Aorta (tissue), 5 donors: ENCODE data around the gene ZMYND11. TPM values are rescaled to one million over a fixed set of nuclear protein-coding genes. Genes with fewer than 3 reads are reported as not detected.
A peak's percentile ranks its signal among the peaks of the same experiment; 100 is the strongest.

ENCODE experiments used
- ATAC-seq: fragments of 200-7000 bp; cut with Tn5 transposase; one replicate; pipeline ENCODE4 v1.9.1; 2022; ENCODE audit warnings: moderate library complexity; ENCODE audit not compliant: low FRiP score
- DNase-seq, 2 donors: peaks; one replicate each; pipeline ENCODE4 v3.0.0-alpha.2; 2020
- H3K27ac ChIP-seq, 2 donors: one replicate each; pipeline ENCODE4 v1.5.1; 2013; ENCODE audit warnings: low read length in 2 of 2, mild to moderate bottlenecking in 2 of 2, moderate library complexity in 2 of 2, control low read depth in 1 of 2, inconsistent platforms in 1 of 2, low read depth in 1 of 2
- H3K27me3 ChIP-seq, 2 donors: one replicate each; pipeline ENCODE4 v1.6.1; 2013; ENCODE audit warnings: control low read depth in 1 of 2, low read length in 1 of 2, mild to moderate bottlenecking in 1 of 2, moderate library complexity in 1 of 2; ENCODE audit not compliant: insufficient read depth in 2 of 2, control insufficient read depth in 1 of 2
- H3K36me3 ChIP-seq, 2 donors: one replicate each; pipeline ENCODE4 v1.6.1; 2013; ENCODE audit warnings: control low read depth in 1 of 2, low read length in 1 of 2, mild to moderate bottlenecking in 1 of 2; ENCODE audit not compliant: insufficient read depth in 2 of 2, control insufficient read depth in 1 of 2
- H3K4me1 ChIP-seq, 2 donors: one replicate each; pipeline ENCODE4 v1.6.1; 2013; ENCODE audit warnings: low read length in 2 of 2, control low read depth in 1 of 2, mild to moderate bottlenecking in 1 of 2, moderate library complexity in 1 of 2; ENCODE audit not compliant: insufficient read depth in 2 of 2, control insufficient read depth in 1 of 2
- H3K4me3 ChIP-seq, 2 donors: one replicate each; pipeline ENCODE4 v1.5.1; 2013; ENCODE audit warnings: low read length in 2 of 2, control low read depth in 1 of 2, mild to moderate bottlenecking in 1 of 2
- H3K9me3 ChIP-seq: one replicate; pipeline ENCODE4 v1.6.1; 2013; ENCODE audit warnings: mild to moderate bottlenecking, low read length; ENCODE audit not compliant: control insufficient read depth
- WGBS, 2 donors: extraction: QIAGEN DNeasy Blood & Tissue Kit; methylation state at CpG; one replicate each; pipeline ENCODE4 v1.1.7; 2013; 5-methylcytosine and 5-hydroxymethylcytosine counted together
- intact Hi-C, 2 donors: fragments of 100-400 bp; cut with DNase I; formaldehyde crosslinking; loops; one replicate each; pipeline versions ENCODE4 v1.14.2 to v1.15.0; 2022
- polyA plus RNA-seq, 2 donors: library from polyadenylated mRNA; stranded (reverse); fragments of 200-250 nt; gene quantifications; one replicate each; pipeline ENCODE4 v1.2.3, GENCODE V29; 2013
- total RNA-seq, 2 donors: library from RNA; stranded (reverse); fragmentation: NEBNext Ultra II Directional; extraction: Animal tissue kit (Norgen Biotek cat#: 25700); gene quantifications; one replicate each; pipeline ENCODE4 v1.2.1, GENCODE V29; 2021
- donor health status: healthy with polysubstance abuse.
- donor health status: Bipolar disorder and iron deficiency.
- donor health status: DM: no; HTN: no; CAD: no.
- donor health status: DM: no; HTN: no; CAD: no.
- donor health status: DM: yes; HTN: yes; CAD: no.

ZMYND11 gene
- total and polyA plus RNA-seq, 4 donors = 54.7 to 79.7 (median 70.5) TPM

- Histone ChIP-seq H3K9me3 (no peaks in the 10 kb centered on the region), H3K36me3 (peaks cover 0 to 8% of the 10 kb centered on the region in 2 donors), H3K4me1 (no peaks in the 10 kb centered on the region), H3K27ac (no peak overlapping the region), H3K4me3 (no peak overlapping the region), H3K27me3 (no peaks in the 10 kb centered on the region)
- intact Hi-C loops = no loop called here
- DNase-seq (no peak), ATAC-seq (no peak)
- WGBS, 2 donors = 85 to 87% methylated on average over 7 of the region's 7 CpGs
These were observed 148.7 kb downstream of the ZMYND11 start for GRCh38 chr10:283916-284356.

GRCh38 chr10:285216-285615 lies 150.0 kb downstream of the ZMYND11 start:
- Histone ChIP-seq H3K4me1 (no peaks in the 10 kb centered on the region), H3K4me3 (no peak overlapping the region), H3K27me3 (no peaks in the 10 kb centered on the region), H3K9me3 (no peaks in the 10 kb centered on the region), H3K36me3 (peaks cover 0 to 5% of the 10 kb centered on the region in 2 donors), H3K27ac (no peak overlapping the region)
- DNase-seq = no peak
- intact Hi-C loops = no loop called here
- ATAC-seq = no peak
- 81 to 85% methylated on average over 15 of the region's 15 CpGs for WGBS, 2 donors

- Histone ChIP-seq H3K4me3 (no peak overlapping the region), H3K27ac (peak overlapping the region in 1 of 2 donors; percentile 28), H3K36me3 (no peaks in the 10 kb centered on the region), H3K27me3 (no peaks in the 10 kb centered on the region), H3K4me1 (no peaks in the 10 kb centered on the region), H3K9me3 (no peaks in the 10 kb centered on the region)
- WGBS, 2 donors = 11 to 14% methylated on average over 4 of the region's 4 CpGs
- intact Hi-C loops = no loop called here
- no peak for ATAC-seq
- no peak for DNase-seq
These were observed 151.9 kb downstream of the ZMYND11 start for GRCh38 chr10:287026-287709.

- ATAC-seq = no peak
- intact Hi-C loops = no loop called here
- Histone ChIP-seq H3K27me3 (no peaks in the 10 kb centered on the region), H3K36me3 (no peaks in the 10 kb centered on the region), H3K9me3 (no peaks in the 10 kb centered on the region), H3K4me1 (no peaks in the 10 kb centered on the region), H3K27ac (peak overlapping the region in 1 of 2 donors; percentile 17), H3K4me3 (no peak overlapping the region)
- DNase-seq = no peak
- 91 to 93% methylated on average over 4 of the region's 4 CpGs for WGBS, 2 donors
These were observed 152.6 kb downstream of the ZMYND11 start for GRCh38 chr10:287814-288213.

GRCh38 chr10:288316-289200 lies 153.3 kb downstream of the ZMYND11 start:
- no peaks in the 10 kb centered on the region for H3K36me3 ChIP-seq
- DNase-seq (no peak), ATAC-seq (no peak)
- WGBS, 2 donors = 92% methylated on average over 27 of the region's 27 CpGs
- no peak overlapping the region for H3K4me3 ChIP-seq
- intact Hi-C loops = no loop called here
- H3K27ac ChIP-seq = no peak overlapping the region
- no peaks in the 10 kb centered on the region for H3K4me1 ChIP-seq
- no peaks in the 10 kb centered on the region for H3K9me3 ChIP-seq
- H3K27me3 ChIP-seq = no peaks in the 10 kb centered on the region

- intact Hi-C loops = no loop called here
- no peaks in the 10 kb centered on the region for H3K9me3 ChIP-seq
- no peaks in the 10 kb centered on the region for H3K27me3 ChIP-seq
- ATAC-seq = no peak
- no peaks in the 10 kb centered on the region for H3K36me3 ChIP-seq
- no peak for DNase-seq
- H3K27ac ChIP-seq = no peak overlapping the region
- H3K4me3 ChIP-seq = no peak overlapping the region
- no peaks in the 10 kb centered on the region for H3K4me1 ChIP-seq
- 77 to 80% methylated on average over 9 of the region's 9 CpGs for WGBS, 2 donors
These were observed 154.3 kb downstream of the ZMYND11 start for GRCh38 chr10:289581-289980.

- 77 to 80% methylated on average over 17 of the region's 17 CpGs for WGBS, 2 donors
These were observed 154.9 kb downstream of the ZMYND11 start for GRCh38 chr10:290026-290725.

GRCh38 chr10:293636-294035 lies 158.4 kb downstream of the ZMYND11 start:
- Histone ChIP-seq H3K27me3 (no peaks in the 10 kb centered on the region), H3K36me3 (no peaks in the 10 kb centered on the region), H3K4me3 (no peak overlapping the region), H3K9me3 (no peaks in the 10 kb centered on the region), H3K27ac (no peak overlapping the region), H3K4me1 (no peaks in the 10 kb centered on the region)
- intact Hi-C loops = no loop called here
- ATAC-seq (no peak), DNase-seq (no peak)
- WGBS, 2 donors = 84 to 85% methylated on average over 4 of the region's 4 CpGs

More at GRCh38 chr10:290026-290725, 154.9 kb downstream of the ZMYND11 start:
- DNase-seq = no peak
- no peaks in the 10 kb centered on the region for H3K27me3 ChIP-seq
- intact Hi-C loops = no loop called here
- no peaks in the 10 kb centered on the region for H3K36me3 ChIP-seq
- H3K9me3 ChIP-seq = no peaks in the 10 kb centered on the region
- H3K27ac ChIP-seq = no peak overlapping the region
- no peak for ATAC-seq
- H3K4me1 ChIP-seq = no peaks in the 10 kb centered on the region
- no peak overlapping the region for H3K4me3 ChIP-seq
